GM23248 (cell line): ENCODE data around the gene EXOC2. TPM values are rescaled to one million over a fixed set of nuclear protein-coding genes. Genes with fewer than 3 reads are reported as not detected.

Experiments
- DNase-seq: peaks from one replicate; pipeline ENCODE4 v3.0.0-alpha.2; 2015
- H2AFZ ChIP-seq: fragments of 200-600 bp; sonication (generic); 2 replicates; pipeline ENCODE4 v1.6.1; 2016; ENCODE audit warnings: antibody characterized with exemption
- H3F3A ChIP-seq: fragments of 200-600 bp; sonication (generic); 2 replicates; pipeline ENCODE4 v1.6.1; 2016; ENCODE audit warnings: mild to moderate bottlenecking, antibody characterized with exemption, mixed run types; ENCODE audit not compliant: insufficient read depth
- H3K27ac ChIP-seq: fragments of 200-600 bp; sonication (generic); 2 replicates; pipeline ENCODE4 v1.5.1; 2016; ENCODE audit warnings: mild to moderate bottlenecking
- H3K27me3 ChIP-seq: fragments of 200-600 bp; sonication (generic); replicated peaks from 2 replicates; pipeline ENCODE4 v1.6.1; 2016; ENCODE audit warnings: mild to moderate bottlenecking; ENCODE audit not compliant: insufficient read depth
- H3K36me3 ChIP-seq: fragments of 200-600 bp; sonication (generic); 2 replicates; pipeline ENCODE4 v1.6.1; 2016; ENCODE audit warnings: low read depth, mild to moderate bottlenecking
- H3K4me1 ChIP-seq: fragments of 200-600 bp; sonication (generic); 2 replicates; pipeline ENCODE4 v1.6.1; 2016; ENCODE audit warnings: mild to moderate bottlenecking; ENCODE audit not compliant: insufficient read depth
- H3K4me2 ChIP-seq: fragments of 200-600 bp; sonication (generic); one replicate; pipeline ENCODE4 v1.6.1; 2016; ENCODE audit warnings: mild to moderate bottlenecking; ENCODE audit not compliant: unreplicated experiment
- H3K4me3 ChIP-seq: fragments of 200-600 bp; sonication (generic); 2 replicates; pipeline ENCODE4 v1.5.1; 2016; ENCODE audit warnings: mild to moderate bottlenecking
- H3K79me2 ChIP-seq: fragments of 200-600 bp; sonication (generic); 2 replicates; pipeline ENCODE4 v1.6.1; 2016; ENCODE audit warnings: mild to moderate bottlenecking; ENCODE audit not compliant: insufficient read depth
- H3K9ac ChIP-seq: fragments of 200-600 bp; sonication (generic); 2 replicates; pipeline ENCODE4 v1.6.1; 2016; ENCODE audit warnings: mild to moderate bottlenecking
- H3K9me2 ChIP-seq: fragments of 200-600 bp; sonication (generic); 2 replicates; pipeline ENCODE4 v1.6.1; 2016; ENCODE audit warnings: mixed run types, mild to moderate bottlenecking, moderate library complexity; ENCODE audit not compliant: insufficient read depth
- H3K9me3 ChIP-seq: fragments of 200-600 bp; sonication (generic); one replicate; pipeline ENCODE4 v1.6.1; 2017; ENCODE audit warnings: low read depth
- H4K20me1 ChIP-seq: fragments of 200-600 bp; sonication (generic); 2 replicates; pipeline ENCODE4 v1.6.0; 2016; ENCODE audit not compliant: insufficient read depth
- EZH2 ChIP-seq: fragments of 200-600 bp; sonication (generic); IDR thresholded peaks from 2 replicates; pipeline ENCODE4 v1.6.1; 2018; ENCODE audit warnings: antibody characterized with exemption, mild to moderate bottlenecking; ENCODE audit not compliant: insufficient read depth, poor library complexity, severe bottlenecking
- EZH2phosphoT487 ChIP-seq: fragments of 200-600 bp; sonication (generic); IDR thresholded peaks from 2 replicates; pipeline ENCODE4 v1.6.1; 2018; ENCODE audit warnings: antibody characterized with exemption, moderate library complexity, mild to moderate bottlenecking, low read depth; ENCODE audit not compliant: insufficient read depth
- WGBS, 2 experiments: methylation state at CpG; one replicate each; pipeline ENCODE4 v1.1.6; 2015 to 2017; ENCODE audit warnings: low lambda C conversion rate in 2 of 2, low coverage in 1 of 2; ENCODE audit errors: missing lambda C conversion rate in 2 of 2; 5-methylcytosine and 5-hydroxymethylcytosine counted together
- in situ Hi-C: fragments of 300-500 bp; cut with MboI; formaldehyde crosslinking; loops from 2 replicates; pipeline ENCODE4 v1.15.0; 2020
- polyA plus RNA-seq: library from polyadenylated mRNA; unstranded; fragments of >200 nt; fragmentation: Nextera tagmentation; extraction: Ambion mirVana; gene quantifications from 2 replicates; pipeline ENCODE4 v1.2.1, GENCODE V29; 2016
- total RNA-seq: library from RNA; depleted of rRNA; stranded (reverse); fragments of >200 nt; shearing (Covaris generic); gene quantifications from 2 replicates; pipeline ENCODE4 v1.2.3, GENCODE V29; 2014

Gene EXOC2
- total and polyA plus RNA-seq, 2 experiments from 2014 or later: 17.5 to 32.9 TPM

GRCh38 chr6:451847-452246 is 241.1 kb downstream of the EXOC2 start:
- peaks cover 34% of the 10 kb centered on the region for H3K27me3 ChIP-seq
- H3K27ac ChIP-seq: no peak overlapping the region
- H4K20me1 ChIP-seq: no peaks in the 10 kb centered on the region
- no peaks in the 10 kb centered on the region for H3K79me2 ChIP-seq
- no peak overlapping the region for H3K4me3 ChIP-seq
- H3K9me3 ChIP-seq: no peaks in the 10 kb centered on the region
- DNase-seq: no peak
- no peaks in the 10 kb centered on the region for H3K9me2 ChIP-seq
- in situ Hi-C loops: no loop called here
- H3K4me2 ChIP-seq: no peak overlapping the region
- no peak overlapping the region for H2AFZ ChIP-seq
- no peak overlapping the region for H3K9ac ChIP-seq
- 70 to 72% methylated on average over 8 of the region's 8 CpGs for WGBS, 2 experiments
- no peak for TF ChIP-seq EZH2
- TF ChIP-seq EZH2phosphoT487: no peak
- H3F3A ChIP-seq: no peaks in the 10 kb centered on the region
- H3K36me3 ChIP-seq: no peaks in the 10 kb centered on the region
- 0 out of 2 replicates have a peak, but pooled peaks cover 4% of the 10 kb centered on the region for H3K4me1 ChIP-seq

- Histone ChIP-seq H3K9ac (no peak overlapping the region), H3K9me2 (no peaks in the 10 kb centered on the region), H3K79me2 (no peaks in the 10 kb centered on the region), H3F3A (no peaks in the 10 kb centered on the region), H3K27me3 (peaks cover 34% of the 10 kb centered on the region), H3K4me1 (0 out of 2 replicates have a peak, but pooled peaks cover 4% of the 10 kb centered on the region), H3K27ac (no peak overlapping the region), H4K20me1 (no peaks in the 10 kb centered on the region), H3K4me2 (no peak overlapping the region), H3K36me3 (no peaks in the 10 kb centered on the region), H2AFZ (no peak overlapping the region), H3K9me3 (no peaks in the 10 kb centered on the region), H3K4me3 (no peak overlapping the region)
- TF ChIP-seq EZH2phosphoT487 (no peak), EZH2 (no peak)
- WGBS, 2 experiments: 75 to 79% methylated on average over 12 of the region's 12 CpGs
- no peak for DNase-seq
- in situ Hi-C loops: no loop called here
Measured at GRCh38 chr6:451336-451735, 241.6 kb downstream of the EXOC2 start.

- DNase-seq: no peak
- in situ Hi-C loops: no loop called here
- Histone ChIP-seq H3K27me3 (peaks cover 29% of the 10 kb centered on the region), H3F3A (no peaks in the 10 kb centered on the region), H3K9me2 (no peaks in the 10 kb centered on the region), H3K4me1 (0 out of 2 replicates have a peak, but pooled peaks cover 4% of the 10 kb centered on the region), H3K9me3 (no peaks in the 10 kb centered on the region), H3K4me3 (no peak overlapping the region), H3K9ac (no peak overlapping the region), H3K4me2 (no peak overlapping the region), H4K20me1 (no peaks in the 10 kb centered on the region), H3K27ac (no peak overlapping the region), H3K79me2 (no peaks in the 10 kb centered on the region), H3K36me3 (no peaks in the 10 kb centered on the region), H2AFZ (no peak overlapping the region)
- WGBS, 2 experiments: 82 to 88% methylated on average over 35 to 54 of the region's 62 CpGs
- TF ChIP-seq EZH2 (no peak), EZH2phosphoT487 (no peak)
Measured at GRCh38 chr6:449486-450419, 243.2 kb downstream of the EXOC2 start.

GRCh38 chr6:449057-449430 is 243.9 kb downstream of the EXOC2 start:
- Histone ChIP-seq H3K27me3 (peaks cover 22% of the 10 kb centered on the region), H3K79me2 (no peaks in the 10 kb centered on the region), H2AFZ (no peak overlapping the region), H3K9ac (no peak overlapping the region), H3K4me3 (no peak overlapping the region), H3F3A (no peaks in the 10 kb centered on the region), H3K4me1 (0 out of 2 replicates have a peak, but pooled peaks cover 4% of the 10 kb centered on the region), H4K20me1 (no peaks in the 10 kb centered on the region), H3K4me2 (no peak overlapping the region), H3K36me3 (no peaks in the 10 kb centered on the region), H3K9me3 (no peaks in the 10 kb centered on the region), H3K9me2 (no peaks in the 10 kb centered on the region), H3K27ac (no peak overlapping the region)
- DNase-seq: no peak
- TF ChIP-seq EZH2 (no peak), EZH2phosphoT487 (no peak)
- WGBS, 2 experiments: 69 to 72% methylated on average over 12 of the region's 12 CpGs
- in situ Hi-C loops: no loop called here
